Measurements from ENCODE around the gene STK32C. TPM values are rescaled to one million over a fixed set of nuclear protein-coding genes. Genes with fewer than 3 reads are reported as not detected.

Gene STK32C
- total RNA-seq, 3 donors from 2014 or later: 5.6 to 12.8 (median 11.7) TPM

DNA sequence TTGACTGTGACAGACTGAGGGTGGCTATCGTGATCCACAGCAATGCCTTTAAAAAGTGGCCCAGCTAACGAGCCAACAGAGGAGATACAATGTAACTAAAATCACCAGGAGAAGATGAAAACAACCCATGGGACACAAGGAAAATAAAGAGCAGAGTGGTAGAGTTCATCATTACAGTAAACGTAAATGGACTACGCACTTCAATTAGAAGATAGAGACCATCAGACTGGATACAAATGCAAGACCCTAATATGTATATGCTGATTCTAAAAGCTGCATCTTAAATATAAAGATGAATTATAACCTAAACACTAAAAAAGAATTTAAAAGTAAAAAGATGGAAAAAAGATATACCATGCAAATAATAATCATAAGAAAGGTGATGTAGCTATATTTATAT lies 6.6 kb upstream of the STK32C start:
- no peak overlapping the region for H3K27ac ChIP-seq
- no peaks in the 10 kb centered on the region for H3K4me1 ChIP-seq
- no peaks in the 10 kb centered on the region for H3K27me3 ChIP-seq
- TF ChIP-seq, protein P1, sequence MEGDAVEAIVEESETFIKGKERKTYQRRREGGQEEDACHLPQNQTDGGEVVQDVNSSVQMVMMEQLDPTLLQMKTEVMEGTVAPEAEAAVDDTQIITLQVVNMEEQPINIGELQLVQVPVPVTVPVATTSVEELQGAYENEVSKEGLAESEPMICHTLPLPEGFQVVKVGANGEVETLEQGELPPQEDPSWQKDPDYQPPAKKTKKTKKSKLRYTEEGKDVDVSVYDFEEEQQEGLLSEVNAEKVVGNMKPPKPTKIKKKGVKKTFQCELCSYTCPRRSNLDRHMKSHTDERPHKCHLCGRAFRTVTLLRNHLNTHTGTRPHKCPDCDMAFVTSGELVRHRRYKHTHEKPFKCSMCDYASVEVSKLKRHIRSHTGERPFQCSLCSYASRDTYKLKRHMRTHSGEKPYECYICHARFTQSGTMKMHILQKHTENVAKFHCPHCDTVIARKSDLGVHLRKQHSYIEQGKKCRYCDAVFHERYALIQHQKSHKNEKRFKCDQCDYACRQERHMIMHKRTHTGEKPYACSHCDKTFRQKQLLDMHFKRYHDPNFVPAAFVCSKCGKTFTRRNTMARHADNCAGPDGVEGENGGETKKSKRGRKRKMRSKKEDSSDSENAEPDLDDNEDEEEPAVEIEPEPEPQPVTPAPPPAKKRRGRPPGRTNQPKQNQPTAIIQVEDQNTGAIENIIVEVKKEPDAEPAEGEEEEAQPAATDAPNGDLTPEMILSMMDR (IDR thresholded peaks at IDR 0.05): no peak
- TF ChIP-seq POLR2AphosphoS5 (IDR thresholded peaks at IDR 0.05) (no peak), POLR2A (IDR thresholded peaks at IDR 0.05) (no peak)
- H3K4me3 ChIP-seq: no peak overlapping the region
- DNase-seq (ENCODE audit: low spot score in 2 of 2): no peak
- intact Hi-C loops (cut with DNase I; ENCODE audit: low total_unique reads): no loop called here
- no peaks in the 10 kb centered on the region for H3K36me3 ChIP-seq
- H3K9me3 ChIP-seq: no peaks in the 10 kb centered on the region

DNA sequence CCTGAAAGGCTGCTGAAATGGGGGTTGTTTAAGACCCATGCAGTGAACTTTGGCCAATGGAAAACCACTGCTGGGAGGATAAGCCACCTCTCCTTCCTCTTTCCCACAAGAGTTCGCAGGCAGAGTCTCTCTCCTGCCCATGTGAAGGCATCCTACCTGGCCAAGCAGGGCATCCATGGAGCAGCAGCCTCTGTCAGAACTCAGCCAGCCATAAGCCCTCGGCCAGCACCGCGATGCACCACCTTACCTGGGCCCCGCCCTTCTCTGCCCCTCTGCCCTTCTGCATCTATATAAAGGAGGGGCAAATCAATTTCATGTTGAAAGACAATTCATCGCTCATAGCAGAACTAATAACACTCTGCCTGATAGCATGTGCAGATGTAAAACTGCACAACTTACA lies 6.1 kb upstream of the STK32C start:
- Histone ChIP-seq H3K36me3 (no peaks in the 10 kb centered on the region), H3K27me3 (no peaks in the 10 kb centered on the region), H3K27ac (no peak overlapping the region), H3K9me3 (no peaks in the 10 kb centered on the region), H3K4me1 (no peaks in the 10 kb centered on the region), H3K4me3 (no peak overlapping the region)
- TF ChIP-seq POLR2AphosphoS5 (IDR thresholded peaks at IDR 0.05) (no peak), POLR2A (IDR thresholded peaks at IDR 0.05) (no peak)
- TF ChIP-seq, protein P1 (IDR thresholded peaks at IDR 0.05): no peak
- DNase-seq (ENCODE audit: low spot score in 2 of 2): peak in 1 of 2 donors; percentile 10
- intact Hi-C loops (cut with DNase I; ENCODE audit: low total_unique reads): no loop called here

DNA sequence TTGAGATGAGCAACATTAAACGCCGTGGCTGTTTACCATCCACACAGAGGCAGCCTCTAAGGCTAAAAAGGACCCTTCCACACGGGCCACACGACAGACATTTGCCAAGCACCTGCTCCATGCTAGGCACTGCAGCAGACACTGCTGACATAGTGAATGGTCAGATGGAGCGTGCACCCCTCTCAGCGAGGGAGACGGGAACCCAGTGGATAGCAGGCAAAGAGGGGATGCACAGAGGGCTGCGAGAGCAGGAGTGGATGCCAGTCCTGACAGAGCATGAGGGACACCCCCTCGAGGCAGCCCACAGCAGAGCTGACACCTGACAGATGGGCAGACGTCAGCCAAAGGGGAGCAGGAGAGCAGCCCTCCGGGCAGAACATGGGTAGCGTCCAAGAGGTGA lies 5.6 kb upstream of the STK32C start:
- TF ChIP-seq POLR2A (IDR thresholded peaks at IDR 0.05) (no peak), POLR2AphosphoS5 (IDR thresholded peaks at IDR 0.05) (no peak)
- TF ChIP-seq, protein P1 (IDR thresholded peaks at IDR 0.05): no peak
- Histone ChIP-seq H3K4me3 (no peak overlapping the region), H3K36me3 (no peaks in the 10 kb centered on the region), H3K27me3 (no peaks in the 10 kb centered on the region), H3K27ac (no peak overlapping the region), H3K9me3 (no peaks in the 10 kb centered on the region), H3K4me1 (no peaks in the 10 kb centered on the region)
- intact Hi-C loops (cut with DNase I; ENCODE audit: low total_unique reads): no loop called here
- DNase-seq (ENCODE audit: low spot score in 2 of 2): peak in 1 of 2 donors; percentile 24

DNA sequence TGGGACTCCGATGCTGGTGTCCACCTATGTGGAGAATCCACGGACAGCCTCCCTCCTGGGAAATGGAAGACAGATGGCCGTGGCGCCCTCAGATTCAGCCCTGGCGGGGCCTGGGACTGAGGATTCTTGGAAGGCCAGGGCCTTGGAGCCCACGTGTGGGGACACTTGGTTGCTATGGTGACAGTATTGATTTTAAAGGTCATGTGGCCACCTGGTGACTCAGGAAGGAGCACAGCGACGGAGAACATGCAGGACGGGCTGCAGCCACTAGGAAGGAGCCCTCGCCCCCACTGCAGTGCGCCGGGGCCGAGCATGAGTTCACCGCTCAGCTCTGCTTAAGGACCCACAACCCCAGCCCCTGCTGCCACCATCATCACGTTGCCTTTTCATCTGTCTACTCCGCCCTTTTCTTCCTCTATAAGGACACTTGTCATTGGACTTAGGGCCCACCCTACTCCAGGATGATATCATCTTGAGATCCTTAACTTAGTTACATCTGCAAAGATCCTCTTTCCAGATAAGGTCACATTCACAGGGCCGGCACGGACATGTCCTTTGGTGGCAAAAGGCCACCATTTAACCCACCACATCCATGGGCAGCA lies 3.7 kb upstream of the STK32C start:
- Histone ChIP-seq H3K4me1 (peaks cover 0 to 4% of the 10 kb centered on the region in 2 donors), H3K27ac (no peak overlapping the region), H3K36me3 (no peaks in the 10 kb centered on the region), H3K9me3 (no peaks in the 10 kb centered on the region), H3K27me3 (no peaks in the 10 kb centered on the region), H3K4me3 (no peak overlapping the region)
- peak in 1 of 2 donors; percentile 34 for DNase-seq (ENCODE audit: low spot score in 2 of 2)
- TF ChIP-seq POLR2A (IDR thresholded peaks at IDR 0.05) (no peak), POLR2AphosphoS5 (IDR thresholded peaks at IDR 0.05) (no peak)
- TF ChIP-seq, protein P1 (IDR thresholded peaks at IDR 0.05): no peak
- intact Hi-C loops (cut with DNase I; ENCODE audit: low total_unique reads): no loop called here

DNA sequence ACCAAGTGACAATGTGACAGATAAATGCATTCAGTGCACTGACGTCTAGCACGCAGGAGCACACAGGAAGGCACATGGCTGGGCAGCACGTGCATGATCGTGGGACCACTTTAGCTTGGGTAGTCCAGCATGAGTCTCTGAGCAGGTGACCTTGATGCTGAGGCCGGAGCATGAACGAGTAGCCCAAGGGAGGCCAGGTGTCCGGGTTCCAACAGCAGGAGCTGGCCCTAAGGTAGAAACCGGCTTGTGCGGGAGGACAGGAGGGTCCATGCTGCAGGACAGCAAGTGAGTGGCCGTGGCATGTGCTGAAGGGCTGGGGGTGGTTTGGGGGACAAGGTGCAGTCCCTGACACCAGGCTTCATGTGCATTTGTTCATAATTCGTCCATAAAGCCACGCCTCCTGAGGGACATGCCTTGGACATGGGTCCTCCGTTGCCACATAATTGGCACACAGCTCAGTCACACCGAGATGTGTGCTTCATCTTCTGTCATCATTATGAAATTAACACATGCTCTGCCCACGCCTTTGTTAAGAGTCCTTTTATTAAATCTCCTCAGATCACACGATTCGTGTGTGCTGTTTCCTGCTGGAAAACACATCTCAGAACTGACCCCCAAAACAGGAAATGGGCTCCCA lies 3.1 kb upstream of the STK32C start:
- H3K27ac ChIP-seq: no peak overlapping the region
- H3K36me3 ChIP-seq: no peaks in the 10 kb centered on the region
- no peaks in the 10 kb centered on the region for H3K27me3 ChIP-seq
- no peaks in the 10 kb centered on the region for H3K9me3 ChIP-seq
- no peak overlapping the region for H3K4me3 ChIP-seq
- peak in 1 of 2 donors; percentile 40 for DNase-seq (ENCODE audit: low spot score in 2 of 2)
- H3K4me1 ChIP-seq: peaks cover 0 to 4% of the 10 kb centered on the region in 2 donors
- intact Hi-C loops (cut with DNase I; ENCODE audit: low total_unique reads): no loop called here
- TF ChIP-seq POLR2AphosphoS5 (IDR thresholded peaks at IDR 0.05): no peak
- no peak for TF ChIP-seq POLR2A (IDR thresholded peaks at IDR 0.05)
- TF ChIP-seq, protein P1 (IDR thresholded peaks at IDR 0.05): no peak

Data from breast epithelium (tissue), 4 donors.